Inflammatory macrophage treated with lipopolysaccharide for 4 hours (primary cell): Measurements from ENCODE around the gene EPHA8.

ENCODE experiments used
- DNase-seq: peaks from one replicate; pipeline ENCODE4 v3.0.0-alpha.2; 2020

EPHA8 gene

DNA sequence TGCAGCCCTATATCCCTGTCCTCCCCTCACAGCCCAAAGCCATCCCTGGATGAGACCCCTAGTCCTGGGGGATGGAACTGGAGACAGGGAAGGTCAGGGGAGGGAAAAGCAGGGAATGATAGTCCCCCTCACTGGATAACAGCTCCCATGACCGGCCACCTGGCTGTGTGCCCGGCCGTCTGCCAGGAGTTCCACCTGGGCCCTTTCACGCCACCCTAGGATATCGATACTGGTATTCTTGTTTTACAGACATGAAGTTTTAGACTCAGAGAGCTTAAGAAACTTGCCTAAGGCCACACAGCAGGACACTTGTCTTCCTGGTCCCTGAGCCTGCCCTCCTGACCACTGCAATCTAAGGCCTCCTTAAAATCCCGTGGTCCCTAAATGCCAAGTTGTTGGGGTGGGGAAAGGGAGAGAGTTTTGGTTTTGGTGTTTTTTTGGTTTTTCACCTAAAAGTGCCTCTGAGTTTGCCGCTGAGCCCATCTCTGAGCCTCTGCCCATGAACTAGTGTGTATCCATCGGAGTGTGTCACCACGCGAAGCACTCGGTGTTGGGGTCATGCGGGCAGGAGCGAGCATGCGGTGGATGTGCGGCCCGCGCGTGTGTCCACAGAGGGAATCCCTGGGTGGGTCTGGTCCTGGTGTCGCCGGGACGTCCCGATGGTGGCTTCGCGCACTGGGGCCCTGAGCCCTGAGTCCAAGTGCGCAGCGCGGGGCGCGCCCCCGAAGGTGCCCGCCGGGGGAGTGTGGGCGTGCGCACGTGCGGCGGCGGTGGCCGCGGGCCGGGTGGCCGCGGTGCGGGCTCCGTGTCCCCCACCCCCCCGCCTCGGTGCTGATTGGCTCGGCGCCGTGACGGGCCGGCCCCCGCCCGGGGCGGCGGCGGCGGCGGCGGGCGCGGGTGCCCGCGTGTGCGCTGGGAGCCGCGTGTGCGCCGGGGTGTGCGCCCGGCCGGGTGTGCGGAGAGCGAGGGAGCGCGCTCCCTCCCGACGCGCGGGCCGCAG lies at the start of gene EPHA8:
Gene EPHA8, plus strand, starts transcription at position 906 of the 1,000 bp plus-strand sequence. CDS start 147 bp downstream, outside the sequence.
- no peak for DNase-seq

GRCh38 chr1:22516906-22517571 lies 46.2 kb upstream of the EPHA8 start:
- DNase-seq: no peak

DNA sequence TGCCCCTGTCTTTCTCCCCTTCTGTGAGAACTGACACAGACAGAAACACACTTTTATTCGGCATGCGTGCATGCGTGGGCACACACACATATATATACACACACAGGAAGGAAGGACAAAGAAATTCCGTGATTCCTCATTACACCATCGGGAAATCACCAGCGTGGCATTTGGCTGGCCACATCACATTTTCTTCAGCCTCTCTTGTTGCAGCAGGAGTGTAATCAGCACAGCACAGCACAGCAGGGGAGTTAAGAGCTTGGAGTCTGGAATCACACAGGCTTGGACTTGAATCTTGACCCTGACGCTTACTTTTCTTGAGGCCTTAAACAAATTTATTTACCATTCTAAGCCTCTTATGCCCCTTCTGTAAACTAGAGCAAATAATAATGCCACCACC lies 45.3 kb upstream of the EPHA8 start:
- DNase-seq: no peak

- no peak for DNase-seq
These were observed 44.9 kb upstream of the EPHA8 start for GRCh38 chr1:22518379-22518778.

- DNase-seq: no peak
These were observed 42.4 kb upstream of the EPHA8 start for GRCh38 chr1:22520871-22521270.

- DNase-seq: no peak
These were observed 41.6 kb upstream of the EPHA8 start for GRCh38 chr1:22521692-22522091.

- no peak for DNase-seq
These were observed 41.0 kb upstream of the EPHA8 start for GRCh38 chr1:22522221-22522743.

- no peak for DNase-seq
These were observed 38.8 kb upstream of the EPHA8 start for GRCh38 chr1:22524481-22524880.

DNA sequence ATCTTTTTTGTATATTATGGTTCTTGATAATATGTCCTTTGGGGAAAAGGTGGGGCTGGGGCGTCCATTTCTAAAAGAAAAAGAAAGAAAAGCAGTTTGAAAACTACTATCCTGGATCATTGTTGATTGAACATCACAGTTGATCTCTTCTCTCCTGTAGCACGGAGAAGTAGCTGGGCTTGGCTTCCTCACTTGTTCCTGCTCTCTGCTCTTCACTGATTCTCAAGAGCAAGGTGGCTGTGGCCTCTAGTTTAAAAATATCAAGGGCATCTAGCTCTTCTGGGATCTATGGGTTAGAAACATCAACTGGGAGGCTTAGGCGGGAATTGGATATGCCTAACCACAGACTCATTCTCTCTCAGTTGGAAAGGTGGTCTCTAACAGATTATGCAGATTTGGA lies 38.1 kb upstream of the EPHA8 start:
- no peak for DNase-seq

DNA sequence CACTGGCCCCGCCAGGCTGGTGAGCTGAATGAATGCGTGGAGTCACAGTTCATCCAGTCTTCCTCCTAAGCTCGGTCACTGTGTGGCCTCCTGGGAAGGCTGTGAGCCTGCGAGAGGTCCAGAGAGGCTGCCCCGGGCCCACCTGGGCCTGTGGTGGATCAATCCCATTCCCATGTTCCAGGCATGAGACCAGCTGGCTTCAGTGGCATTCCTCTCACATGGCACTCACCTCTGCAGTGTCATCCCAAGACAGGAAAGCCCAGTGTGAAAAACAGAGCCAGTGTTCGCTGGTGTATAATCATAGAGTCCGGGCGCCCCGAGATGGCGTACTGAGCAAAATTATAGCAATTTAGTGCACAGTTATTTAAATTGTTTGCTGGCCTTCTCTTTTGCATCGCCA lies 37.6 kb upstream of the EPHA8 start:
- DNase-seq: no peak

DNA sequence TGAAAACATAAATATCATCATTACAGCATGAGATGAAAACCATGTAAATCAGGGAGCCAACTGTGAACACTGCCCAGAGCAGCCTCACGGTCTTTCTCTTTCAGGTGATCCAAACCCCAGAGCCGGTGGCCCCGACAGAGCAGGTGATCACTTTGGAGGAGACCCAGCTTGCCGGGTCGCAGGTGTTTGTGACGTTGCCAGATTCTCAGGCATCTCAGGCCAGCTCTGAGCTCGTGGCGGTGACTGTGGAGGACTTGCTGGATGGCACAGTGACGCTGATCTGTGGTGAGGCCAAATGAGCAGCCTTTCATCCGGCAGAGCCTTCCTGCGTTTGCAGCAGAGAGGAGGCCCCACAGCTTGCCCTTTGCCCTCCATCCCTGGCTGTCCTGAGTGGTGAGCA lies 37.2 kb upstream of the EPHA8 start:
- no peak for DNase-seq

DNA sequence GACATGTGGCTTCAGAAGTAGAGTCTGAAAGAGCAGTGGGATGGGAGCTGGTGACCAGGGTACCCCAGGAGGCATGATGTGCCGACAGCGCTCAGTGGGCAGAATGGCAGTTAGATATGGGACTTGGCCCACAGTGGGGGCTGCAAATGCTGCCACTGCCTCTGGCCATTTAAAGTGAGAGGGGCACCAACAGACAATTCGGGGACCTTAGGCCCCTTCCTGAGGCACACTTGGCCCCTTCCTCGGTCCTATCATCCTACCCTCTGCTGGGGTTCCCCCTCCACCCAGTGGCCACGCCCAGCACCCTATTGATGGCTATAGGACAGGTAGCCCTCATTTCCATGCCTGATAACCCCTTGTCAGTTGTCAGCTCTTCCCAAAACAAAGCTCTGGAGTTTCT lies 36.6 kb upstream of the EPHA8 start:
- DNase-seq: no peak

- DNase-seq: no peak
These were observed 36.2 kb upstream of the EPHA8 start for GRCh38 chr1:22527122-22527521.

DNA sequence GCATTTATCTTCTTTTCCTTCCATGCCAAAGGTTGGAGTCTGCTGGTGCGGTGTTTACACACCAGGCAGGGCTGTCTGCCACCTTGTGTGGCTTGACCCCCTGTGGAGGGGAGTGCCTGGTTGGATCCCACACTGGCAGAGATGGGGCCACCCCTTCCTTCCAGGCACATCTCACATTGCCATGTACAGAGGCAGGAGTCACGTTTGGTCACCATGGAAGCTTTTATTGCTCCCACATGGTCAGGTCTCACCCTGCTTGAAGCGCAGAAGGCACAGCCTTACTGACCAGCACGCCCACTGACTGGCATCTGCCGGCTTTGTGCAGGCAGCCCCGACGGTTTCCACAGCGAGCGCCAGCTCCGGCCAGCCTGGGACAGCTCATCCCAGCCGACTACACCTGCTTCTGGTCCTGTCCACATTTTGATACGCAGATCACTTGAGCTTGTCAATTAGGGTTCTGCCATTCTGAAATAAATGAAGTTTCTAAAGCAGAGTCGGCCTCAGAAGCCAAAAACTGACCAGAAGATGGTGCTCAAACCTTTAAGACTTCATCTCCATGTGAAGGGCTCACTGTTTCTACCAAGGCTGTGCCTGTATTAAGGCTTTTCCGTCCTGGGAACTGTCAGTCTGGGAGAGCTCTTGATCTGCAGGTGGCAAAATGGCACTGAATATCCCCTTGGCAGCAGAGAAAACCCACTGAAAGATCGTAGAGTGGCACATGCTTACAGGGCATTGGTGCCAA lies 35.6 kb upstream of the EPHA8 start:
- no peak for DNase-seq

DNA sequence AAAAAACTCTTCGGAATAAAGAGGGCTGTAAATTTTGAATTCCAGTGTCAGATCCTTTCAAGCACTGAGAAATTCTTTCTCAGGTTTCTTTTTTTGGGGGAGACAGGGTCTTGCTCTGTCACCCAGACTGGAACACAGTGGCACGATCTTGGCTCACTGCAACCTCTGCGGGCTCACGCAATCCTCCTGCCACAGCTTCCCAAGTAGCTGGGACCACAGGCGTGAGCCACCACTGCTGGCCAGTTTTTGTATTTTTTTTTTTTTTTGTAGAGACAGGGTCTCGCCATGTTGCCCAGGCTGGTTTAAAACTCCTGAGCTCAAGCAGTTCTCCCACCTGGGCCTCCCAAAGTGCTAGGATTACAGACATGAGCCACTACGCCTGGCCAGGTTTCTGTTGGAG lies 34.8 kb upstream of the EPHA8 start:
- DNase-seq: no peak

GRCh38 chr1:22529901-22530621 lies 33.2 kb upstream of the EPHA8 start:
- no peak for DNase-seq

GRCh38 chr1:22530715-22531114 lies 32.6 kb upstream of the EPHA8 start:
- DNase-seq: no peak

GRCh38 chr1:22531251-22531650 lies 32.0 kb upstream of the EPHA8 start:
- DNase-seq: no peak

DNA sequence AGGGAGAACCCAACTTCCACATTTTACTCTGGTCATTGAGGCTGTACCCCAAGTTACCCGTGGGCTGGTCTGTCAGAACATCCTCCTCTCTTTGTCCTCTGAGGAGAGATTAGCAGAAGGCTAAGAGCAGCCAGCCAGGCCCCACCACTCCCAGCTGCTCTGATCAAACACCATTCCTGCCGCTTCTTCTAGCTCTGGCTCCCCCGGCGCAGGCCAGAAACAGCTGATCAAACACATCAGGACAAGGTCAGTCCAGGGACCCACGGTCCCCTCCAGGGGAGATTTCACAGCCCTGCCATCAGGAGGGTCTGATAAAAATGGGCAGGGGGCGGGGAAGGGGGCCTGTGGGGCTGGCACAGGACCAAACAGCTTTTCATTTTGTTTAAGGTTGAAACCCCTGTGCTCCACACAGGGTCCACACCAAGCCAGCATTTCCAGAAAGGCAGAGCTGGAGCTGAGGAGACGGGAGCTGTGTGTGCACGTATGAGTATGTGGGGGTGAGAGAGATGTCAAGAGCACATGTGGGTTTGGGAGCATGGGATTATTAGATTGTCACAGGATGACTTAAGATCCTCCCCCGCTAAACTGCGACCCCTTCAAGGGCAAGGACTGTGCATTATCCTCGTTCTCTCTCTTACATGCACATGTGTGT lies 29.9 kb upstream of the EPHA8 start:
- DNase-seq: no peak

DNA sequence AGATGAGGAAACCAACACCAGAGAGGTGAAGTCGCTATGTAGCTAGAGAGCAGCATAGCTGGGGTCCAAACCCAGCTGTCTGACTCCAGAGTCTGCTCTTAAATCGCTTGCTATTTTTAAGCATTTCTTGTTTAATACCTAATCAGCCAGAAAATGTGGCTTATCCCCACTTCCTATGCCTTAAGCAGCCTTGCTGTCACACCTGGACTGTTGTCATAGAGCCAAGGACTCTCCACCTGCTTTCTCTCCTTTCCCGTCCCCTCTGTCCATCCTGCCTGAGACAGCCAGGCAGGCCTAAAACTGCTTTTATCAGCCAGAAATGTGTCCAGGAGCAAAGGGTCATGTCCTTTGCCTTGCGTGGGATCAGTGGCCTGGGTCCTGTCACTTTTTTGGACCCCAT lies 28.3 kb upstream of the EPHA8 start:
- no peak for DNase-seq

GRCh38 chr1:22535399-22535798 lies 27.9 kb upstream of the EPHA8 start:
- no peak for DNase-seq

DNA sequence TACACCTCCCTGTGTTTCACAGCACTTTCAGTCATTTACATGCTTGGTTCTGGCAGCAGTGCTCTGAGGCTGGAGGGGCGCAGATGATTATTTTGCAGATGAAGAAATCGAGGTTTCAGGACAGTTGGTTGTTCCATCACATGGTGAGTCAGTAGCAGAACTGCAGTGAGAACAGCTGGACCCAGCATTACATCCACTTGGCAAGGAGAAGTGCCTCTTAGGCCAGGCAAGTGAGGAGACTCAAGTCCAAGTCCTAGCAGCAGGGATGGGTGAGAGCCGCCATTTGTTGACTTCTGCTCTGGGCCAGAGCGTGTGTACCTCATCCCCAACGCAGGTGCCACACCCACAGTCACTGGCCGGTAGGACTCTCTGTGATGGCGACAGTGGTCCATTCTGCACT lies 26.8 kb upstream of the EPHA8 start:
- DNase-seq: no peak
